HG02981 (cell line): ENCODE results near the gene RAD18.

ENCODE experiments used
- ATAC-seq: cut with Tn5 transposase; IDR thresholded peaks from one replicate; pipeline ENCODE4 v1.9.1; 2021; ENCODE audit warnings: mild to moderate bottlenecking, moderate library complexity; ENCODE audit not compliant: unreplicated experiment

RAD18 gene

DNA sequence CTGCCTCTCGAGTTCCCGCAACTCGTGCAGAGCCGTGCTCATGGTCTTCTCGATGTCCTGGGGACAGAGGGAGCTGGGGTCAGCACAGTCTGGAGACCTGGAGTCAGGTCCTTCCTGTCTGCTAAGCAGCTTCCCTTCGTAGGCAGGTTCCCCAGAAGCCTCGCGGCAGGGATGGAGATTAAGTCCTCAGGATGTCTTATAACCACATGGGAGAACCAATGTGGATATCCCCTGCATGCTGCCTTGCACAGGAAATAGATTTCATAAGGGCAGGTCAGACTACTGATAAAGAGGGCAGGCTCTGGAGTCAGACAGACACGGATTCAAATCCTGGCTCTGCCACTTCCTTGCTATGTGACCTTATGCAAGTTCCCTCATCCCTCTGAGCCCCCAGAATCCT lies 22.6 kb upstream of the RAD18 start:
- ATAC-seq, result no peak

DNA sequence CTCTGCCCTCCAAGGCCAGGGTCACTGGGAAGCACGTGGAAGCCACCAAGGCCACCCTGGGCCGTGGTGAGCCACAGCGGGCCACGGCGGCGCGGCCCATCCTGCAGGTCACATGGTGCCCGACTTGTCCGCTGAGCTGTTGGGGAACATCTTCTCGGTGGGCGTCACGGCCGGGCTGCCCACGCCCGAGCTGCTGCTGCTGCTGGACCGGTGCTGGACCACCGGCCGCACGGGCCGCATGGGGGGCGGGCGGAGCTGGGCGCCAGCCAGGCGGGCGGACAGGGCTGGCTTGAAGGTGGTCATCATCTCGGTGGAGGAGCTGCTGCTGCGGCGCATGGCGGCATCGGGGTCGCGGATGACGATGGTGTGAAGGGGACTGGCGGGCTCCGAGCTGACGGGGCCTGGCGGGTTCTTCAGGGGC lies 22.1 kb upstream of the RAD18 start:
- ATAC-seq, result no peak

- ATAC-seq, result no peak
Measured at GRCh38 chr3:8984526-8984925, 21.3 kb upstream of the RAD18 start.

DNA sequence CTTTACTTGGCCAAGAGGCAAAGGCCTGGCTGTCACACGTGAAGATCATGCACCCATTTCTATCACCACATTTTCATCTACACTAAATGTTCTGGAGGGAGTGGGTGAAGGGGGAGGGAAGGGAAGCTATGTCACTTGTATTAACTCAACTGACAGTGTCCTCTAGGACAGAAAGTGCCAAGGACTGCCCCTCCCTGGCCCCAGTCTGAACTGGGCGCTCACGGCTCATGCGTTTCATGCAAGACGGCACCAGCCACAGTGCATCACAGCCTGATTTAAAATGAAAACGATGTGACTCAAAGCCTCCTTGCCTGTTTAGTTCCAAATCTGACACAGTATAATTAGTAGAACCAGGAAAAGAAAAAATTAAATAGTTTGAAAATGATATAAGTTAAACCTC lies 20.8 kb upstream of the RAD18 start:
- ATAC-seq, result no peak

- no peak for ATAC-seq
Measured at GRCh38 chr3:8983591-8983990, 20.3 kb upstream of the RAD18 start.

DNA sequence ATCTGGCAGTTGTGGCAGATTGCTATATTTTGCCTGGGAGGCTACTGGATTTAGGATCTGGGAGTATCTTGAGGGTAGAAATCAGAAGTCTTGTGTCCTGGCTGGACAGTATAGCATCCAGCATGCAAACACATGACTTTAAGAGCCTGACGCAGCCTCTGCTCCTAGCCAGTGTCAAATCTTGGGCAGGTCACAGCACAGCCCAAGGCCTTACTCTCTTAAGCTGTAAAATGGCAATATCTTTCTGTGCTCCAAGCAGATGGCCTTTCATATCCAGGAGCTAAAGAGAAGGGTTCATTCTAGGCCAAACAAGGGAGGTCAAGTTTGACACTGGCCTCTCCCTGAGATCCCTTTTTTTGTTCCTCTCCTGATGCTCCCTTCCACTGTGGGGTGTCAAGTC lies 19.8 kb upstream of the RAD18 start:
- ATAC-seq, result no peak

DNA sequence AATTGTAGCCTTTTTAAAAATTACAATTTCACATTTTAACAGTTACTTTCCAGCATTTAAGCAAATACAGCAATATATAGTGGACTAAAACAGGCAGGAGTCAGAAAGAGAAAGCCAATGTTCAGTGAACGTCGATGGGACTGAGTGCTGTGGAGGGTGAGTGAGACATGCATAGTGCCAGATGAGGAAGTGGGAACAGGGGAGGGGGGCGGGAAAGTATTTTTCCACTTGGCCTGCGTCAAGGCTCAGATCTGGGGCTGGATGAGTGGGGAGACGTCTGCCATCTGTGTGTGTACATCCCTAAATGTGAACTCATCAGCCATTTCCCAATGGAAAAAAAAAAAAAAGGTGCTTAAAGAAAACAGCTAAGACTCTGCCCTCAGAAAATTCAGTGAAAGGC lies 19.2 kb upstream of the RAD18 start:
- no peak for ATAC-seq

DNA sequence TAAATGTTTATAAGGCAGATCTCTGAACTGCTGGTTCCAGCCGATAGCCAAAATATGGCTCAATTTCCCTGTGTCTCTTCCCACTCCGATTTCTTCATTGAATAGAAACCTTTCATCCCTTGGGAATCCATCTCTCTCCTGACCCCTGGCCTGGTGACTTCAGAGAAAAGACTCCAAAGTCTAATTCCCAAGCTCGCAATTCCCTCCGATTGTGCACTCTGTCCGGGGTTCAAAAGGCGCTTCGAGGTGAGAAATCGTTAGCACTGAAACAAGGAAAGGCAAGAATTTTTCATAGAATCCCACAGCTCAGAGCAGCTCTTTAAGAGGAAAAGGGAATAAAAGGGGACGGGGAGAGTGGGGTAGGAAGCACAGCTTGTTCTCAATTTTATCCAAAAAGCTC lies 18.4 kb upstream of the RAD18 start:
- no peak for ATAC-seq

DNA sequence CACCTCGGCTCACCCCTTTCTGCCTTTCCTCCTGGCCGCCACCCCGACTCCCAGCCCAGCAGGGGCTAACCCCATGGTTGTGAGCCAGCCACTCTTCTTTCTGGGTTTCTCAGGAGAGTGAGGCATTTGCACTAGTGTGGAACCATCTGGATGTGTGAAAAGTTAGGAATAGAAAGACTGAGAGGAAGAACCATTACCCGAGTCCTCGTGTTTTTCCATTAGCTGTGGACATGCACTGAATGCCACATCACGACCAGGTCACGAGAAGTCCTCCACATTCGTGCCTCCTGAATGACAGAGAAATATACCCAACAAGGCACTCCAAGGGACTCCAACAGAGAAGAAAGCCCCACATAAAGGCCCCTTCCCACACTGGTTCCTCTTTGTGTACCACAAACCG lies 18.0 kb upstream of the RAD18 start:
- ATAC-seq, result no peak

- ATAC-seq, result no peak
Measured at GRCh38 chr3:8980756-8981257, 17.5 kb upstream of the RAD18 start.

DNA sequence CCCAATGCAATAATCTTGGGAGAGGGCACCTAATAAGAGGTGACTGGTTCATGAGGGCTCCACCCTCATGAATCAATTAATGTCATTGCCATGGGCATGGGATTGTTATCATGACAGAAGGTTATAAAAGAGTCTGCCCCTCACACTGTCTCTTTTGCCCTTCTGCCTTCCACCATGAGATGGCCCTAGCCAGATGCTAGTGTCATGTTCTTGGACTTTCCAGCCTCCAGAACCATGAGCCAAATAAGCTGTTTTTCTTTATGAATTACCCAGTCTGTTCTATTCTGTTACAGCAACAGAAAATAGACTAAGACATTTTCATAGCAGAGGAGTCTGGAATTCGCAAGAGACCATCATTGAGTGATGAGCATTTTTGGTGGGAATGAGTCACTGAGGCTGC lies 16.0 kb upstream of the RAD18 start:
- ATAC-seq, result no peak

DNA sequence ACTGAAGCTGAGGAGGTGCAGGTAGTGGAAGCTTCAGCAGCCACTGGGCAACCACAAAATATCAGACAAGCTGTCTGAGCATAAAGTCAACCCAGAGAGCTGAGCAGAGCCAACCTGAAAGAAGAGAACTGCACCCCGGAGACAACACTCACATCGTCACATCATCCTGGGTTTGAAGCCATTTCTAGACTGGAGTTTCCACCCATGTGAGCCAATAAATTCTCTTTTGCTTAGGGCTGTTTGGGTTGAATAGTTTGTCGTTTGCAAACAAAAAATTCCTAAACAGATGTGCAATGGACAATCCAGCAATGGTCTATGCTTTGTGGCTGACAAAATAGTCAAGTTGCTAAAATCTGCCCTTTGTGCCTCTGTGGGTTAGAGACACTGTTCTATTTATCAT lies 15.3 kb upstream of the RAD18 start:
- ATAC-seq, result no peak

- ATAC-seq, result no peak
Measured at GRCh38 chr3:8976540-8977182, 13.4 kb upstream of the RAD18 start.

DNA sequence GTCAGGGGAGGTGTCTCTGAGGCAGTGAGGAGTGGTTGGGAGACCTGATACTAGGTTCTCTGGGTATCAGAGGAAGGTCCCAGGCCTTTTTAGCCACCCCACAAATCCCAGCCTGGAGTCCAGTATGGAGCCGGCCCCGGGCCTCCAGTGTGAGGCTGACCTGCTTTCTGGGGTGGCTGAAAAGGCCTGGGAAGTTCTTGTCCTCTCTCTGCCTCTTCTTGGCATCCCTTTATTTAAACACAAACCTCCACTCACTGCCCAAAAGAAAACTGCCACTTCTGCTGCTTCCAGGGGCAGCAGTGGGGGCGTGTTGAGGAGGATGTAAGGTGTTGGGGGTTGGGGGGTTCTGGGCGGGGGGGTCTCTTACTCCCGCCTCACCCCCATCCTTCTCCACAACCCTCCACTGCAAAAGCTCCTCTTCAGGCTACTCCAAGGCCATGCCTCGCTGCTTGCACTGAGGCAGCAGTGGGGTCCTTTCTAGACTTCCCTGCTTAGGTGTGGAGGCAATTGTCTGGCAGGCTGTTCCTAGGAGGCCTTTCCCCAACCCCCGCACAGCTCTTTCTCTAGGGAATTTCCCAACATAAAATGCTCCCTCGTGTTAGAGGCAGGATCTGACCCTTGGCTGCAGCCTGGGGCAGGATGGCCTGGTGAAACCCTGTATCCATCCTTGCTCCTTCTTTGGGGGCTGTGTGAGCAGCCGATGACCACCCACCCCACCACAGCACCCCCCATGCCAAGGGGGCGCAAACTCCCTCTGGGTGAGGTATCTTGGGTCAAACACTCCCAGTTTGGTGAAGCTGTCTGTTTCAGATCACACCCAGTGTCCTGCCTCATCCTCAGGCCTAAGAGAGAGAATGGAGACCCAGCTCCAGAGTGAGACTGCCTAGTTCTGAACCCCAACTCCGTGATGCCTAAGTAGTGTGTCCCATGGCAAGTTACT lies 12.1 kb upstream of the RAD18 start:
- no peak for ATAC-seq

DNA sequence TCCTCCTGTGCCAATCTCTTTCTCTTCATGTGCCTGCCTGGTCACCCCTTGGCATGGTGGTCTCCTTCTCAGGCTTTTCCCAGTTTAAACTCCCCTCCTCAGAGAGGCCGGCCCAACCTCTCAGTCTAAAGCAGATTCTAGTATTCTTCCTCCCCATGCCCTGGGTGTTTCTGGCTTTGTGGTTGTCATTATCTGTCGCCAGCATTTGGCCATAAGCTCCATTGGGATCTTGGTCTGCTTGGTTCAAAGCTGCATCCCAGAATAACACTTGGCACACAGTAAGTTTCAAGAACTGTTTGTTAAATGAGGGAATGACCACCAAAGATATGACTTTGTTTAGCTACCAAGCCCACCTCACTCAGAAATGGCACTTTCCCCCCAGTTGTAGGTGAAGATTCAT lies 11.2 kb upstream of the RAD18 start:
- ATAC-seq, result no peak

- no peak for ATAC-seq
Measured at GRCh38 chr3:8972639-8973038, 9.4 kb upstream of the RAD18 start.

GRCh38 chr3:8970971-8971589 lies 7.8 kb upstream of the RAD18 start:
- ATAC-seq, result no peak

- no peak for ATAC-seq
Measured at GRCh38 chr3:8969241-8969640, 6.0 kb upstream of the RAD18 start.

GRCh38 chr3:8968375-8968882 lies 5.2 kb upstream of the RAD18 start:
- ATAC-seq, result no peak

DNA sequence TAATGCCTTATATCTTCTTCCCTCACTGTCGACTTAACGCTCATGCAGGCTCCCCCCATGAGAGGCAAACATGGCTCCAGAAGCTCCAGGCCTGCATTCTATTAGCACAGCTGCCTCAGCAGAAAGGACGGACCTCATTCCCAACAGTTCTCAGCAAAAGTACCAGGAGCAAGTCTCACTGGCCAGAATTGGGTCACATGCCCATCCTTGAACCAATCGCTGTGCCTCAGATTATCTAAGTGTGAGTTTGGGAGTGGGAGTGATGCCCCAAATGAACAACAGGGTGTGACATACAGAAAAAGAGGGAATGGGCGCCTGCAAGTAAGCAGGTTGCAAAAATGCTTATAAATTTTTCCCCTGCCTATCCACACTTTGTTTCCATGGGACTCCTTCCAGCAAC lies 4.3 kb upstream of the RAD18 start:
- ATAC-seq, result no peak

DNA sequence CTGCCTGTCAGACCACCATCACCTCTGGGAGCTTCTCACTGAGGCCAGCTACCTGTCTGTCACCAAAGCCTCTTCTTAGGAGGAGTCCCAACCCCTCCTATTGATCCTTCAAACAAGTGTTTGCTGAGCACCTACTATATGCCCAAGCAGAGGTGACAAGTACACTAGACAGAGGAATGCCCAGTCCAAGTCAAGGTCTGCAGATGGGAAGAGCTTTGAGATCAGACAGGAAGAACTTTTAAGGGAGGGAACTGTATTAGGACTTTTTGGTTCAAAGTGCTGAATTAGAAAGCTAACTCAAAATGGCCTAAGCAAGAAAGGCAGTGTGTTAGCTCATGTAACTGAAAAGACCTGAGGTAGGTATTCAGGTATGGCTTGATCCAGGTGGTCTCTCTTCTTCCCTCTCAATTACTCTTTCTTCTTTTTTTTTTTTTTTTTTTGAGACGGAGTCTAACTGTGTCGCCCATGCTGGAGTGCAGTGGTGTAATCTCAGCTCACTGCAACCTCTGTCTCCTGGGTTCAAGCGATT lies 3.6 kb upstream of the RAD18 start:
- no peak for ATAC-seq
